ENCODE data around the gene CHKA.

GRCh38 chr11:68012044-68012842 lies 108.9 kb downstream of the CHKA start:
- no peak for TF ChIP-seq POLR2A (IDR thresholded peaks at IDR 0.05)
- no peak for TF ChIP-seq CTCF (IDR thresholded peaks at IDR 0.05)
